OCI-LY1 (cell line): Measurements from ENCODE around the gene GDI1.

ENCODE experiments used
- H2AFZ ChIP-seq: fragments of 200-600 bp; sonication (generic), shearing (Covaris generic); 2 replicates; pipeline ENCODE4 v1.6.0; 2014; ENCODE audit warnings: antibody characterized with exemption, mild to moderate bottlenecking, low read length
- H3F3A ChIP-seq: fragments of 200-600 bp; sonication (generic), shearing (Covaris generic); 2 replicates; pipeline ENCODE4 v1.6.0; 2014; ENCODE audit warnings: mild to moderate bottlenecking, antibody characterized with exemption, low read length, moderate library complexity; ENCODE audit not compliant: insufficient read depth
- H3K27ac ChIP-seq: fragments of 200-600 bp; sonication (generic); 2 replicates; pipeline ENCODE4 v1.5.1; 2014; ENCODE audit warnings: low read length, mixed run types, mild to moderate bottlenecking, low read depth; ENCODE audit not compliant: poor library complexity, severe bottlenecking
- H3K27me3 ChIP-seq: fragments of 200-600 bp; sonication (generic); 2 replicates; pipeline ENCODE4 v1.6.0; 2014; ENCODE audit warnings: antibody characterized with exemption, mild to moderate bottlenecking, low read length, moderate library complexity; ENCODE audit not compliant: insufficient read depth
- H3K36me3 ChIP-seq: fragments of 200-600 bp; sonication (generic); 2 replicates; pipeline ENCODE4 v1.6.1; 2014; ENCODE audit warnings: mild to moderate bottlenecking, antibody characterized with exemption, low read length, moderate library complexity, mixed read lengths; ENCODE audit not compliant: insufficient read depth
- H3K4me1 ChIP-seq: fragments of 200-600 bp; sonication (generic); 2 replicates; pipeline ENCODE4 v1.5.1; 2014; ENCODE audit warnings: mild to moderate bottlenecking, low read length, moderate library complexity; ENCODE audit not compliant: insufficient read depth, severe bottlenecking
- H3K4me2 ChIP-seq: fragments of 200-600 bp; sonication (generic), shearing (Covaris generic); 2 replicates; pipeline ENCODE4 v1.6.1; 2014; ENCODE audit warnings: low read length
- H3K4me3 ChIP-seq: fragments of 200-600 bp; sonication (generic); 2 replicates; pipeline ENCODE4 v1.5.1; 2014; ENCODE audit warnings: low read length, low read depth, mild to moderate bottlenecking, mixed read lengths; ENCODE audit not compliant: poor library complexity, severe bottlenecking
- H3K79me2 ChIP-seq: fragments of 200-600 bp; shearing (Covaris generic); 2 replicates; pipeline ENCODE4 v1.6.1; 2016; ENCODE audit warnings: mixed run types, low read length, mixed read lengths; ENCODE audit not compliant: insufficient read depth
- H3K9ac ChIP-seq: fragments of 200-600 bp; sonication (generic), shearing (Covaris generic); 2 replicates; pipeline ENCODE4 v1.6.1; 2014; ENCODE audit warnings: mild to moderate bottlenecking, low read length, mixed read lengths
- H3K9me2 ChIP-seq: fragments of 200-600 bp; sonication (generic), shearing (Covaris generic); 2 replicates; pipeline ENCODE4 v1.6.1; 2014; ENCODE audit warnings: low read depth, mild to moderate bottlenecking, low read length, mixed read lengths
- H3K9me3 ChIP-seq: fragments of 200-600 bp; shearing (Covaris generic); 2 replicates; pipeline ENCODE4 v1.6.1; 2014; ENCODE audit warnings: low read length, mixed read lengths
- H4K20me1 ChIP-seq: fragments of 200-600 bp; sonication (generic), shearing (Covaris generic); 2 replicates; pipeline ENCODE4 v1.6.0; 2016; ENCODE audit warnings: mild to moderate bottlenecking, low read length; ENCODE audit not compliant: insufficient read depth
- CTCF ChIP-seq: fragments of 200-600 bp; sonication (generic), shearing (Covaris generic); IDR thresholded peaks from 2 replicates; pipeline ENCODE4 v1.5.1; 2017; ENCODE audit warnings: mild to moderate bottlenecking, antibody characterized with exemption, low read length, moderate library complexity, mixed read lengths
- EZH2 ChIP-seq: fragments of 200-600 bp; sonication (generic), shearing (Covaris generic); IDR thresholded peaks from 2 replicates; pipeline ENCODE4 v1.8.0; 2017; ENCODE audit warnings: borderline replicate concordance, mixed run types, mild to moderate bottlenecking, antibody characterized with exemption, low read length, moderate library complexity, mixed read lengths

GDI1 gene

GRCh38 chrX:154403858-154404257, 33.1 kb upstream of the GDI1 start:
- H3K36me3 ChIP-seq: peaks cover 27% of the 10 kb centered on the region
- H3K4me2 ChIP-seq: no peak overlapping the region
- H4K20me1 ChIP-seq: no peaks in the 10 kb centered on the region
- H3F3A ChIP-seq: peaks cover 10% of the 10 kb centered on the region
- no peak overlapping the region for H3K9ac ChIP-seq
- H3K27ac ChIP-seq: no peak overlapping the region
- H2AFZ ChIP-seq: no peak overlapping the region
- H3K79me2 ChIP-seq: peaks cover 2% of the 10 kb centered on the region; the same call in 1 of the 2 replicates
- H3K4me3 ChIP-seq: no peak overlapping the region
- H3K9me2 ChIP-seq: no peaks in the 10 kb centered on the region
- H3K4me1 ChIP-seq: peaks cover 23% of the 10 kb centered on the region
- TF ChIP-seq EZH2 (no peak), CTCF (no peak)
- no peaks in the 10 kb centered on the region for H3K9me3 ChIP-seq
- no peaks in the 10 kb centered on the region for H3K27me3 ChIP-seq

- H3K9ac ChIP-seq: no peak overlapping the region
- peaks cover 23% of the 10 kb centered on the region for H3K4me1 ChIP-seq
- H3K27ac ChIP-seq: no peak overlapping the region
- H3K27me3 ChIP-seq: no peaks in the 10 kb centered on the region
- peaks cover 6% of the 10 kb centered on the region; the same call in 1 of the 2 replicates for H3F3A ChIP-seq
- H3K36me3 ChIP-seq: peaks cover 19% of the 10 kb centered on the region; the same call in 1 of the 2 replicates
- no peaks in the 10 kb centered on the region for H4K20me1 ChIP-seq
- H3K9me3 ChIP-seq: no peaks in the 10 kb centered on the region
- H3K4me2 ChIP-seq: no peak overlapping the region
- H3K9me2 ChIP-seq: no peaks in the 10 kb centered on the region
- no peak overlapping the region for H2AFZ ChIP-seq
- no peaks in the 10 kb centered on the region for H3K79me2 ChIP-seq
- no peak for TF ChIP-seq EZH2
- no peak for TF ChIP-seq CTCF
- no peak overlapping the region for H3K4me3 ChIP-seq
These were observed 32.2 kb upstream of the GDI1 start for GRCh38 chrX:154404625-154405192.

GRCh38 chrX:154408659-154409221, 28.2 kb upstream of the GDI1 start:
- Histone ChIP-seq H3K4me1 (peaks cover 32% of the 10 kb centered on the region), H3K9me2 (no peaks in the 10 kb centered on the region), H3K79me2 (no peaks in the 10 kb centered on the region), H3F3A (no peaks in the 10 kb centered on the region), H2AFZ (no peak overlapping the region), H4K20me1 (no peaks in the 10 kb centered on the region), H3K27ac (peak overlapping the region; percentile 86), H3K4me3 (peak overlapping the region; percentile 63), H3K9ac (peak overlapping the region; percentile 68), H3K4me2 (peak overlapping the region; percentile 90), H3K9me3 (no peaks in the 10 kb centered on the region), H3K27me3 (no peaks in the 10 kb centered on the region), H3K36me3 (no peaks in the 10 kb centered on the region)
- no peak for TF ChIP-seq EZH2
- no peak for TF ChIP-seq CTCF
